CD8-positive, alpha-beta memory T cell (primary cell): ENCODE results near the gene CNTROB. TPM values are rescaled to one million over a fixed set of nuclear protein-coding genes. Genes with fewer than 3 reads are reported as not detected.

ENCODE experiments used
- CTCF ChIA-PET: fragments of 350-600 bp; sonication (Branson Sonifier 250); formaldehyde crosslinking; loops from one replicate; lab custom pipeline; 2021; ENCODE audit warnings: antibody characterized with exemption; lab: Charles Lee
- POLR2A ChIA-PET: fragments of 350-600 bp; sonication (Branson Sonifier 250); formaldehyde crosslinking; loops from one replicate; lab custom pipeline; 2021; ENCODE audit warnings: antibody characterized with exemption; lab: Charles Lee
- DNase-seq, 5 donors: peaks; one replicate each; pipeline versions ENCODE4 v3.0.0 to v3.0.0-alpha.2; 2020 to 2022; ENCODE audit warnings: mixed read lengths in 1 of 5
- H3K27ac ChIP-seq: one replicate; pipeline ENCODE4 v1.7.0; 2013; ENCODE audit warnings: low read depth, mild to moderate bottlenecking, low read length, moderate library complexity
- H3K27me3 ChIP-seq: 2 replicates; pipeline ENCODE4 v1.7.0; 2013; ENCODE audit warnings: low read length, mild to moderate bottlenecking; ENCODE audit not compliant: insufficient read depth, poor library complexity, severe bottlenecking
- H3K36me3 ChIP-seq: 2 replicates; pipeline ENCODE4 v1.7.0; 2013; ENCODE audit warnings: mild to moderate bottlenecking, low read length, moderate library complexity; ENCODE audit not compliant: insufficient read depth
- H3K4me1 ChIP-seq: 2 replicates; pipeline ENCODE4 v1.7.0; 2013; ENCODE audit warnings: mild to moderate bottlenecking, low read length, moderate library complexity; ENCODE audit not compliant: insufficient read depth
- H3K4me3 ChIP-seq: 2 replicates; pipeline ENCODE4 v1.7.0; 2013; ENCODE audit warnings: mild to moderate bottlenecking, low read length
- H3K9me3 ChIP-seq: 2 replicates; pipeline ENCODE4 v1.7.0; 2013; ENCODE audit warnings: mild to moderate bottlenecking, low read length
- H3K27ac Mint-ChIP-seq, 8 donors: one replicate each; pipeline ENCODE4 v1.8.0; 2020 to 2021; ENCODE audit warnings: mixed read lengths in 8 of 8, mild to moderate bottlenecking in 6 of 8, inconsistent platforms in 3 of 8, moderate library complexity in 3 of 8
- H3K27me3 Mint-ChIP-seq, 2 donors: one replicate each; pipeline ENCODE4 v1.8.0; 2020 to 2021; ENCODE audit warnings: mixed read lengths in 2 of 2, mild to moderate bottlenecking in 1 of 2, moderate library complexity in 1 of 2
- H3K36me3 Mint-ChIP-seq, 3 donors: one replicate each; pipeline ENCODE4 v1.8.0; 2020 to 2021; ENCODE audit warnings: mixed read lengths in 3 of 3, inconsistent platforms in 1 of 3, mild to moderate bottlenecking in 1 of 3
- H3K4me1 Mint-ChIP-seq, 3 donors: one replicate each; pipeline ENCODE4 v1.8.0; 2020 to 2021; ENCODE audit warnings: mixed read lengths in 3 of 3, inconsistent platforms in 1 of 3, mild to moderate bottlenecking in 1 of 3
- H3K4me3 Mint-ChIP-seq, 7 donors: one replicate each; pipeline ENCODE4 v1.8.0; 2020 to 2021; ENCODE audit warnings: mixed read lengths in 7 of 7, mild to moderate bottlenecking in 6 of 7, moderate library complexity in 4 of 7, inconsistent platforms in 2 of 7
- H3K9me3 Mint-ChIP-seq, 5 donors: one replicate each; pipeline ENCODE4 v1.8.0; 2020 to 2022; ENCODE audit warnings: mixed read lengths in 5 of 5, mild to moderate bottlenecking in 3 of 5, moderate library complexity in 2 of 5, inconsistent platforms in 1 of 5
- polyA plus RNA-seq: library from polyadenylated mRNA; unstranded; fragments of 300-500 nt; fragmentation: Illumina TruSeq; gene quantifications from one replicate; pipeline ENCODE4 v1.2.3, GENCODE V29; 2021
- total RNA-seq, 2 experiments: library from RNA; stranded (reverse); gene quantifications; one replicate each; pipeline ENCODE4 v1.2.3, GENCODE V29; 2021

CNTROB gene
- total and polyA plus RNA-seq, 3 experiments from 2014 or later, result 12.0 to 46.8 (median 44.3) TPM

DNA sequence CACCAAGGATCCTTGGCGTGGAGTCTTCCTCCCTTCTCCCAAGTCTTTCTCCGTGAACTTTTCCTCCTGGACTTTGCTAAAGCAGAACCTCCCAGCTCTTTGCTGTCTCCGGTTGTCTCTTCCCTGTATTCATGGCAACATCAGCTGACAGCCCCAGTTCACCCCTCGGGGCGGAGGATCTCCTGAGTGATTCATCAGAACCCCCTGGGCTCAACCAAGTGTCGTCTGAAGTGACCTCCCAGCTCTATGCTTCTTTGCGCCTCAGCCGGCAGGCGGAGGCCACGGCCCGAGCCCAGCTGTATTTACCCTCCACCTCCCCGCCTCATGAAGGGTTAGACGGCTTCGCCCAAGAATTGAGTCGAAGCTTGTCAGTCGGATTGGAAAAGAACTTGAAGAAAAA is 943 bp downstream of the CNTROB start:
- Histone ChIP-seq H3K4me3 (peak overlapping the region; percentile 97), H3K9me3 (no peaks in the 10 kb centered on the region), H3K36me3 (peaks cover 11% of the 10 kb centered on the region), H3K27ac (peak overlapping the region; percentile 92), H3K4me1 (peaks cover 34% of the 10 kb centered on the region), H3K27me3 (no peaks in the 10 kb centered on the region)
- Mint-ChIP-seq H3K27me3 (peaks cover 0 to 2% of the 10 kb centered on the region in 2 donors), H3K27ac (peak overlapping the region; percentile 67 to 99 (median 97)), H3K4me3 (peak overlapping the region; percentile 88 to 99 (median 96)), H3K36me3 (peaks cover 0 to 41% (median 10%) of the 10 kb centered on the region in 3 donors), H3K9me3 (no peaks in the 10 kb centered on the region), H3K4me1 (peaks cover 42 to 60% (median 54%) of the 10 kb centered on the region in 3 donors)
- POLR2A ChIA-PET, result interaction anchor here (1.0 to 3.2 kb wide), 4 partner anchors 17 to 98 kb away, joined by 3 to 15 read pairs (median 4); partner anchors contain the start of genes NAA38 and RNF227
- CTCF ChIA-PET, result interaction anchor here (0.8 to 6.9 kb wide), 10 partner anchors 10 to 161 kb away, joined by 3 to 34 read pairs (median 4); partner anchors contain the start of gene RNF227
- DNase-seq, result peak in 1 of 5 donors; percentile 53

DNA sequence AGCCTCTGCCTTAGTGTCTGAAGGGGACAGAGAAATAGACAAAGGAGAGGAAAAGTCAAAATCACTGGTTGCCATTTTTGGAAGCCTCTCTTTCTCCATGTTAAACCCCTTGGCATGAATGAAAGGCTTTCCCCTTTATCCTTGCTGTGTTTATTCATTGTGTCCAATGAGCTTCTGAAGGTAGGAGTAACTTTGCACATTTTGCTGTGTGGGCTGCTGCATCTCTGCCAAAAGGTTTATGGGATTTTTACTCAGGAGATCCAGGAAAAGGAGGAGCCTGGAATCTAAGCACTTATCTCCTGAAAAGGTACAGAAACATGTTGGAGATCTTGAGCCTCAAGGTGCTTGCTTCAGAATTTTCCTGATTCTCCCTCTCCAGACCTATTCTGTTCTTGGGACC is 3.9 kb downstream of the CNTROB start:
- H3K36me3 Mint-ChIP-seq, result peaks cover 0 to 58% (median 17%) of the 10 kb centered on the region in 3 donors
- CTCF ChIA-PET, result interaction anchor here (1.5 to 6.9 kb wide), 2 partner anchors 54 to 122 kb away, joined by 3 to 34 read pairs; no protein-coding TSS in a partner anchor
- no peaks in the 10 kb centered on the region for H3K27me3 Mint-ChIP-seq
- peak overlapping the region in 1 of 7 donors; percentile 59 for H3K4me3 Mint-ChIP-seq
- H3K4me1 Mint-ChIP-seq, result peaks cover 29 to 46% (median 40%) of the 10 kb centered on the region in 3 donors
- Histone ChIP-seq H3K4me3 (no peak overlapping the region), H3K4me1 (peaks cover 23% of the 10 kb centered on the region), H3K27ac (no peak overlapping the region), H3K36me3 (peaks cover 18% of the 10 kb centered on the region), H3K9me3 (no peaks in the 10 kb centered on the region), H3K27me3 (no peaks in the 10 kb centered on the region)
- POLR2A ChIA-PET, result interaction anchor here (0.6 kb wide), 1 partner anchor 804 kb away, joined by 9 read pairs; no protein-coding TSS in a partner anchor
- H3K9me3 Mint-ChIP-seq, result no peaks in the 10 kb centered on the region
- H3K27ac Mint-ChIP-seq, result peak overlapping the region in 2 of 8 donors; percentile 39 to 73
- DNase-seq, result no peak

DNA sequence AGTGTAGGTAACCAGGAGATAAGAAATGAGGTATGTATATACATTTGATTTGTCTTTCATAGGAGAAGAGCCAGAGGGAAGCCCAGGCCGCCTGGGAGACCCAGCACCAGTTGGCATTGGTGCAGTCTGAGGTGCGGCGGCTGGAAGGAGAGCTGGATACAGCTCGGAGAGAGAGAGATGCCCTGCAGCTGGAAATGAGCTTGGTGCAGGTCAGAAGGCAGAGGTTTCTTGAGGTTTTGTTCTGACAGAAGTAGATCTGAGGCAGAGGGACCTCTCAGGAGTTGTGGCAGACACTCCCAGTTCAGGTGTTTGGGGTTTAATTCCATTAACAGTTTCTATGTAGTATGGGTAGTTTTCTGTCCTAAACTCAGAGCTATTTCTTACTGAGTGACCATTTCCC is 8.0 kb downstream of the CNTROB start:
- DNase-seq, result no peak
- ChIA-PET POLR2A (no interaction called here), CTCF (no interaction called here)
- no peaks in the 10 kb centered on the region for H3K9me3 Mint-ChIP-seq
- peaks cover 0 to 81% (median 19%) of the 10 kb centered on the region in 3 donors for H3K36me3 Mint-ChIP-seq
- no peaks in the 10 kb centered on the region for H3K9me3 ChIP-seq
- no peak overlapping the region for H3K4me3 Mint-ChIP-seq
- H3K27ac Mint-ChIP-seq, result peak overlapping the region in 1 of 8 donors; percentile 27
- no peaks in the 10 kb centered on the region for H3K27me3 ChIP-seq
- H3K4me1 Mint-ChIP-seq, result peaks cover 0 to 8% (median 0%) of the 10 kb centered on the region in 3 donors
- peaks cover 20% of the 10 kb centered on the region for H3K36me3 ChIP-seq
- H3K27ac ChIP-seq, result no peak overlapping the region
- no peaks in the 10 kb centered on the region for H3K27me3 Mint-ChIP-seq
- H3K4me1 ChIP-seq, result no peaks in the 10 kb centered on the region
- H3K4me3 ChIP-seq, result no peak overlapping the region

DNA sequence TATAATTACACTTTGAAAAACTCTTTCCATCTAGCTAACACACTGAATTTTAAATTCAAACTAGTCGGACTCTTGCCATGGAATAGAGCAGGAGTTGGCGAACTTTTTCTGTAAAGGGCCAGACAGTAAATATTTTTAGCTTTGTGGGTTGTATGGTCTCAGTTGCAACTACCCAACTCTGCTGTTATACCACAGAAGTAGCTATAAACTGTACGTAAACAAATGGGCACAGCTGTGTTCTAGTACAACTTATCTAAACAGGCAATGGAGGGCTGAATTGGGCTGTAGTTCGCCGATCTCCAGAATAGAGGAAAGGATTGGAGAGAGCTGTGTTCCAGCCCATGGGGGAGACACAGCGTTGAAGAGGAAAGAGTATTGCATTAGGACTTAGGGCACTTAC is 8.7 kb downstream of the CNTROB start:
- Histone ChIP-seq H3K4me3 (no peak overlapping the region), H3K9me3 (no peaks in the 10 kb centered on the region), H3K4me1 (no peaks in the 10 kb centered on the region), H3K27me3 (no peaks in the 10 kb centered on the region), H3K27ac (no peak overlapping the region), H3K36me3 (peaks cover 20% of the 10 kb centered on the region)
- no peak overlapping the region for H3K4me3 Mint-ChIP-seq
- H3K36me3 Mint-ChIP-seq, result peaks cover 0 to 83% (median 17%) of the 10 kb centered on the region in 3 donors
- no peak overlapping the region for H3K27ac Mint-ChIP-seq
- CTCF ChIA-PET, result interaction anchor here (1.4 kb wide), 1 partner anchor 50 kb away, joined by 6 read pairs; no protein-coding TSS in a partner anchor
- POLR2A ChIA-PET, result no interaction called here
- H3K9me3 Mint-ChIP-seq, result no peaks in the 10 kb centered on the region
- H3K4me1 Mint-ChIP-seq, result peaks cover 0 to 4% (median 0%) of the 10 kb centered on the region in 3 donors
- no peak for DNase-seq
- no peaks in the 10 kb centered on the region for H3K27me3 Mint-ChIP-seq

DNA sequence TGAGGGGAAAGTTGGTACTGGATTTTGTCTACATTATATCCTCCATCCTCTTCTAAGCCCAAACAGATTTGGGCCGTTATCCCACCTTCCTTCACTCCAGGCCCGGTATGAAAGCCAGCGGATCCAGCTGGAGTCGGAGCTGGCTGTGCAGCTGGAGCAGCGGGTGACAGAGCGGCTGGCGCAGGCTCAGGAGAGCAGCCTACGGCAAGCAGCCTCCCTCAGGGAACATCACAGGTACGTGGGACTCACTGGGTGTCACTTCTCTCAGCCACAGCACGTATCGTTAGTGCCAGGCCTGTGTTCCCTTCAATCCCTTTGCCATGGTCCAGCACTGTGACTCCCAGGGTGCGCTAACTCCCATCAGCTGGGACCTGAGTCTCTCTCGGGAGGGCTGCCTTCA is 11.3 kb downstream of the CNTROB start:
- no peaks in the 10 kb centered on the region for H3K9me3 ChIP-seq
- Mint-ChIP-seq H3K4me1 (no peaks in the 10 kb centered on the region), H3K27ac (no peak overlapping the region), H3K27me3 (no peaks in the 10 kb centered on the region), H3K9me3 (no peaks in the 10 kb centered on the region), H3K36me3 (peaks cover 3 to 83% (median 15%) of the 10 kb centered on the region in 3 donors), H3K4me3 (no peak overlapping the region)
- H3K4me3 ChIP-seq, result no peak overlapping the region
- H3K27me3 ChIP-seq, result no peaks in the 10 kb centered on the region
- CTCF ChIA-PET, result interaction anchor here (0.8 to 3.0 kb wide), 3 partner anchors 11 to 108 kb away, joined by 3 to 19 read pairs (median 3); partner anchors contain the start of gene CNTROB
- H3K27ac ChIP-seq, result no peak overlapping the region
- no peaks in the 10 kb centered on the region for H3K4me1 ChIP-seq
- POLR2A ChIA-PET, result no interaction called here
- DNase-seq, result no peak
- peaks cover 38% of the 10 kb centered on the region for H3K36me3 ChIP-seq

GRCh38 chr17:7944326-7944725 is 12.3 kb downstream of the CNTROB start:
- CTCF ChIA-PET, result interaction anchor here (1.0 to 3.0 kb wide), 5 partner anchors 11 to 109 kb away, joined by 3 to 19 read pairs (median 3); no protein-coding TSS in a partner anchor
- Histone ChIP-seq H3K9me3 (no peaks in the 10 kb centered on the region), H3K27me3 (no peaks in the 10 kb centered on the region), H3K4me1 (no peaks in the 10 kb centered on the region), H3K27ac (no peak overlapping the region), H3K36me3 (peaks cover 41% of the 10 kb centered on the region), H3K4me3 (no peak overlapping the region)
- Mint-ChIP-seq H3K4me3 (no peak overlapping the region), H3K27me3 (no peaks in the 10 kb centered on the region), H3K9me3 (no peaks in the 10 kb centered on the region), H3K4me1 (no peaks in the 10 kb centered on the region), H3K36me3 (peaks cover 3 to 89% (median 22%) of the 10 kb centered on the region in 3 donors), H3K27ac (no peak overlapping the region)
- DNase-seq, result no peak
- POLR2A ChIA-PET, result no interaction called here

DNA sequence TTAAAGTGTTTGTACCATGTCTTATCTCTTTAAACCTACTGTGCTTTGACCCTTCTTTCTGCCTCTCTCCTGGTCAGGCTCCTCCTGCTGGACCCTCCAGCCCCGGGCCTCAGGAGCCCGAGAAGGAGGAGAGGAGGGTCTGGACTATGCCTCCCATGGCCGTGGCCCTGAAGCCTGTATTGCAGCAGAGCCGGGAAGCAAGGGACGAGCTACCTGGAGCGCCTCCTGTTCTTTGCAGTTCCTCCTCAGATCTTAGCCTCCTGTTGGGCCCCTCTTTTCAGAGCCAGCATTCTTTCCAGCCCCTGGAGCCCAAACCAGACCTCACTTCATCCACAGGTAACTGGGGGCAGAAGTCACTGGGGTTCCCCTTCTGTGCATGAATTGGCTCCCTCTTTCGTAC is 13.6 kb downstream of the CNTROB start:
- no peaks in the 10 kb centered on the region for H3K4me1 Mint-ChIP-seq
- peaks cover 3 to 82% (median 19%) of the 10 kb centered on the region in 3 donors for H3K36me3 Mint-ChIP-seq
- H3K4me1 ChIP-seq, result no peaks in the 10 kb centered on the region
- DNase-seq, result no peak
- no peak overlapping the region for H3K27ac Mint-ChIP-seq
- no peaks in the 10 kb centered on the region for H3K9me3 Mint-ChIP-seq
- H3K4me3 ChIP-seq, result no peak overlapping the region
- peaks cover 33% of the 10 kb centered on the region for H3K36me3 ChIP-seq
- ChIA-PET CTCF (interaction anchor here (1.4 kb wide), 1 partner anchor 14 kb away, joined by 4 read pairs; the partner anchor contains the start of genes CNTROB and TRAPPC1), POLR2A (no interaction called here)
- H3K27me3 Mint-ChIP-seq, result no peaks in the 10 kb centered on the region
- H3K27ac ChIP-seq, result no peak overlapping the region
- no peaks in the 10 kb centered on the region for H3K9me3 ChIP-seq
- H3K4me3 Mint-ChIP-seq, result no peak overlapping the region
- H3K27me3 ChIP-seq, result no peaks in the 10 kb centered on the region

- Histone ChIP-seq H3K36me3 (peaks cover 33% of the 10 kb centered on the region), H3K4me3 (no peak overlapping the region), H3K9me3 (no peaks in the 10 kb centered on the region), H3K27ac (no peak overlapping the region), H3K27me3 (no peaks in the 10 kb centered on the region), H3K4me1 (no peaks in the 10 kb centered on the region)
- Mint-ChIP-seq H3K4me1 (peaks cover 3 to 4% (median 3%) of the 10 kb centered on the region in 3 donors), H3K4me3 (no peak overlapping the region), H3K27ac (peak overlapping the region in 1 of 8 donors; percentile 23), H3K36me3 (peaks cover 3 to 76% (median 18%) of the 10 kb centered on the region in 3 donors), H3K27me3 (no peaks in the 10 kb centered on the region), H3K9me3 (no peaks in the 10 kb centered on the region)
- ChIA-PET CTCF (interaction anchor here (1.4 kb wide), 1 partner anchor 14 kb away, joined by 4 read pairs; the partner anchor contains the start of genes CNTROB and TRAPPC1), POLR2A (no interaction called here)
- DNase-seq, result no peak
Measured at GRCh38 chr17:7946441-7946840, 14.4 kb downstream of the CNTROB start.
